ENCODE measurements around the gene CHD6. TPM values are rescaled to one million over a fixed set of nuclear protein-coding genes. Genes with fewer than 3 reads are reported as not detected.

CHD6 gene
- total and polyA plus RNA-seq, 3 donors from 2014 or later = 21.3 to 73.9 (median 71.5) TPM

- Histone ChIP-seq H3K27me3 (no peaks in the 10 kb centered on the region), H3K9me3 (no peaks in the 10 kb centered on the region), H3K36me3 (ENCODE audit: low read depth, missing control alignments) (no peaks in the 10 kb centered on the region), H3K27ac (no peak overlapping the region), H3K4me3 (no peak overlapping the region), H3K4me1 (no peaks in the 10 kb centered on the region)
- intact Hi-C loops (cut with DNase I; ENCODE audit: low total_unique reads) = no loop called here
- no peak for TF ChIP-seq POLR2A (IDR thresholded peaks at IDR 0.05)
- no peak for TF ChIP-seq CTCF (IDR thresholded peaks at IDR 0.05)
- WGBS, 2 donors = 90 to 92% methylated on average over 9 of the region's 9 CpGs
- DNase-seq = no peak
Measured at GRCh38 chr20:41497186-41497895, 120.8 kb downstream of the CHD6 start.

DNA sequence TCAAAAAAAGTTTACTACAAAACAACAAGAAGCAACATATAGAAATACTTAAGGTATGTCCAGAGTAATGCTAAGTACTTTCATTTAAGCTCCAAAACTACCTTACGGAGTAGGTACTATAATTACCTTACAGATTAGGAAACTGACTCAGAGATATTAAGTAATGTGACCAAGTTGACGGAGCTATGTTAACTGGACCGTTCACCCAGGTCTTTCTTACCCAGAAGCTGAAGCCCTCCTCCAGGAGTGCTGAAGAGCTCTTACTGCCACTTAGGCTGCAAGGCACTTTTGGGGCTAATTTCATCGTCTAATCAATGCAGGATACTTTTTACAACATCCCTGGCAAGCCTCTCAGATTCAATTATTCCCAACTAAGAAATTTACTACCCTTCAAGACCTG, 123.7 kb downstream of the CHD6 start:
- 90 to 92% methylated on average over 4 of the region's 4 CpGs for WGBS, 2 donors
- no peak overlapping the region for H3K27ac ChIP-seq
- H3K9me3 ChIP-seq = no peaks in the 10 kb centered on the region
- H3K36me3 ChIP-seq (ENCODE audit: low read depth, missing control alignments) = no peaks in the 10 kb centered on the region
- no peaks in the 10 kb centered on the region for H3K27me3 ChIP-seq
- no peak overlapping the region for H3K4me3 ChIP-seq
- intact Hi-C loops (cut with DNase I; ENCODE audit: low total_unique reads) = no loop called here
- no peak for DNase-seq
- no peaks in the 10 kb centered on the region for H3K4me1 ChIP-seq
- no peak for TF ChIP-seq POLR2A (IDR thresholded peaks at IDR 0.05)
- no peak for TF ChIP-seq CTCF (IDR thresholded peaks at IDR 0.05)

- H3K36me3 ChIP-seq (ENCODE audit: low read depth, missing control alignments) = no peaks in the 10 kb centered on the region
- no peak overlapping the region for H3K27ac ChIP-seq
- intact Hi-C loops (cut with DNase I; ENCODE audit: low total_unique reads) = no loop called here
- no peaks in the 10 kb centered on the region for H3K4me1 ChIP-seq
- no peak for TF ChIP-seq CTCF (IDR thresholded peaks at IDR 0.05)
- TF ChIP-seq POLR2A (IDR thresholded peaks at IDR 0.05) = no peak
- no peak overlapping the region for H3K4me3 ChIP-seq
- no peaks in the 10 kb centered on the region for H3K27me3 ChIP-seq
- H3K9me3 ChIP-seq = no peaks in the 10 kb centered on the region
- WGBS, 2 donors = 100% methylated on average over 1 of the region's 1 CpG
- no peak for DNase-seq
Measured at GRCh38 chr20:41483553-41483930, 134.6 kb downstream of the CHD6 start.

DNA sequence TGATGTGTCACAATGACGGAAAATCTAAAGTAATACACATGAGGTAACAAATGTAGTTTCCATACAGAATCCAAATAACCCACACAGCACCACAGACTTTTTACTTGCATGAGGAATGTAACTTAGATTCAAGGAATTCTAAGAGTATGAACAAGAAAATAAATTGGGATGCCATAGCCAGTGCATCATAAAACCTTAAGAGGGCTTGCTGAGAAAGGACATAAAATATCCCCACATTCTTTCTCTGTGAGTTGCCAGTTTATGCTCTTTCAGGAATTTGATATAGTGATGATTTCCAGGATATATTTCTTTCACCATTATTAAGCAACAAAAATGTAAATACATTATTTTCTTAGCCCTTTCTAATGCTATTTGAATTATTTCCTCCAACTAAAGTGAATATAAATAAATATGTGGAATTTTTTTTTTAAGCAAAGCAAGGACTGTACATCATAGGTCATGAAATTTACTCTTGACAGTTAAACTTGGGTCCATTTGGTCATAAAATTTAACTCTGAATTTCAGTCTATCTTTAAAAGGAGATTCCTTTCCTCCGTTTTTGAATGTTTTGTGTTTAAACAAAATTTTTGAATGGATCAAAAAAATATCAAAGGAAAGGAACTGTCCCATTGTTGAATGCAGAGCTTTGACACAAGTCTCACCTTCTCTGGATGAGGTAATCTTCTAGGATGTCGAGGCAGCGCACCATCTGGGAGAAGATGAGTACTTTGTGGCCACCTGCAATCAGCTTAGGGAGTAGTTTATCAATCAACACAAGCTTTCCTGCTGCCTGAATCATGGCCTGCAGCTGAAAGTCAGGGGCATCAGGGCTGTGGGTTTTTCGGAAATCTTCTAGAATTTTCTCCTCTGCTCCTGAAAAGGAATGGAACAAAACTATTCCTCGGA, 135.3 kb downstream of the CHD6 start:
- no peak for TF ChIP-seq CTCF (IDR thresholded peaks at IDR 0.05)
- no peak for TF ChIP-seq POLR2A (IDR thresholded peaks at IDR 0.05)
- H3K27me3 ChIP-seq = no peaks in the 10 kb centered on the region
- no peak for DNase-seq
- H3K9me3 ChIP-seq = no peaks in the 10 kb centered on the region
- H3K27ac ChIP-seq = no peak overlapping the region
- no peak overlapping the region for H3K4me3 ChIP-seq
- H3K36me3 ChIP-seq (ENCODE audit: low read depth, missing control alignments) = no peaks in the 10 kb centered on the region
- 83 to 87% methylated on average over 6 of the region's 6 CpGs for WGBS, 2 donors
- intact Hi-C loops (cut with DNase I; ENCODE audit: low total_unique reads) = no loop called here
- no peaks in the 10 kb centered on the region for H3K4me1 ChIP-seq

Data from testis (tissue), 3 donors.